HG02763 (cell line): ENCODE results near the gene CLEC4F.
"Not testable (repeated sequence)": the region's sequence is repeated elsewhere in the genome, so short reads cannot be mapped to it uniquely, and the experiment has no call there.

Source experiments
- ATAC-seq: cut with Tn5 transposase; IDR thresholded peaks from one replicate; pipeline ENCODE4 v1.9.1; 2021; ENCODE audit warnings: mild to moderate bottlenecking, moderate library complexity; ENCODE audit not compliant: unreplicated experiment

The CLEC4F gene

GRCh38 chr2:70827388-70827787 lies 7.0 kb upstream of the CLEC4F start:
- ATAC-seq, result no peak

GRCh38 chr2:70826696-70827350 lies 6.4 kb upstream of the CLEC4F start:
- no peak for ATAC-seq

- no peak for ATAC-seq
These were observed 2.9 kb upstream of the CLEC4F start for GRCh38 chr2:70823249-70823648.

- ATAC-seq, result no peak
These were observed 2.4 kb upstream of the CLEC4F start for GRCh38 chr2:70822843-70823242.

- no peak for ATAC-seq
These were observed 3.0 kb downstream of the CLEC4F start for GRCh38 chr2:70817284-70817954.

GRCh38 chr2:70816726-70817125 lies 3.7 kb downstream of the CLEC4F start:
- no peak for ATAC-seq

GRCh38 chr2:70808983-70809958 lies 11.1 kb downstream of the CLEC4F start:
- ATAC-seq, result no peak

GRCh38 chr2:70807828-70808118 lies 12.6 kb downstream of the CLEC4F start:
- no peak for ATAC-seq

- ATAC-seq, result no peak
These were observed 13.1 kb downstream of the CLEC4F start for GRCh38 chr2:70807102-70807827.

GRCh38 chr2:70806620-70807019 lies 13.8 kb downstream of the CLEC4F start:
- ATAC-seq, result no peak

- ATAC-seq, result no peak
These were observed 14.4 kb downstream of the CLEC4F start for GRCh38 chr2:70806013-70806412.

- no peak for ATAC-seq
These were observed 18.7 kb downstream of the CLEC4F start for GRCh38 chr2:70801607-70802263.

GRCh38 chr2:70799706-70800105 lies 20.7 kb downstream of the CLEC4F start:
- no peak for ATAC-seq

GRCh38 chr2:70797996-70798395 lies 22.4 kb downstream of the CLEC4F start:
- not testable (repeated sequence) for ATAC-seq

- ATAC-seq, result no peak
These were observed 22.9 kb downstream of the CLEC4F start for GRCh38 chr2:70797506-70797905.

- no peak for ATAC-seq
These were observed 24.1 kb downstream of the CLEC4F start for GRCh38 chr2:70796262-70796661.

GRCh38 chr2:70795164-70795995 lies 25.0 kb downstream of the CLEC4F start:
- no peak for ATAC-seq

- ATAC-seq, result no peak
These were observed 26.9 kb downstream of the CLEC4F start for GRCh38 chr2:70793450-70793849.

GRCh38 chr2:70790136-70790828 lies 30.1 kb downstream of the CLEC4F start, which contains the start of gene FIGLA:
TSS of gene FIGLA (minus strand) at chr2:70790643. CDS start at chr2:70790638, 5 bp downstream.
- ATAC-seq, result no peak
